Measurements from ENCODE around the gene PLA2G2A.

PLA2G2A gene

GRCh38 chr1:19942088-19942487 lies 37.3 kb downstream of the PLA2G2A start:
- DNase-seq = no peak
- Histone ChIP-seq H3K4me3 (ENCODE audit: low read depth, low read length) (no peak overlapping the region), H3K9me3 (no peaks in the 10 kb centered on the region), H3K27me3 (no peaks in the 10 kb centered on the region), H3K4me1 (no peaks in the 10 kb centered on the region), H3K36me3 (no peaks in the 10 kb centered on the region)
- no peak for TF ChIP-seq CTCF (IDR thresholded peaks at IDR 0.05; ENCODE audit: low read depth, low read length)

GRCh38 chr1:19941206-19941568 lies 38.2 kb downstream of the PLA2G2A start:
- Histone ChIP-seq H3K27me3 (no peaks in the 10 kb centered on the region), H3K4me3 (ENCODE audit: low read depth, low read length) (no peak overlapping the region), H3K36me3 (no peaks in the 10 kb centered on the region), H3K9me3 (no peaks in the 10 kb centered on the region), H3K4me1 (no peaks in the 10 kb centered on the region)
- TF ChIP-seq CTCF (IDR thresholded peaks at IDR 0.05; ENCODE audit: low read depth, low read length) = no peak
- no peak for DNase-seq

GRCh38 chr1:19940486-19941205 lies 38.8 kb downstream of the PLA2G2A start:
- TF ChIP-seq CTCF (IDR thresholded peaks at IDR 0.05; ENCODE audit: low read depth, low read length) = no peak
- Histone ChIP-seq H3K9me3 (no peaks in the 10 kb centered on the region), H3K27me3 (no peaks in the 10 kb centered on the region), H3K4me1 (no peaks in the 10 kb centered on the region), H3K36me3 (no peaks in the 10 kb centered on the region), H3K4me3 (ENCODE audit: low read depth, low read length) (no peak overlapping the region)
- no peak for DNase-seq

GRCh38 chr1:19938472-19938871 lies 40.9 kb downstream of the PLA2G2A start:
- no peak for DNase-seq
- no peak for TF ChIP-seq CTCF (IDR thresholded peaks at IDR 0.05; ENCODE audit: low read depth, low read length)
- Histone ChIP-seq H3K4me3 (ENCODE audit: low read depth, low read length) (no peak overlapping the region), H3K27me3 (no peaks in the 10 kb centered on the region), H3K36me3 (no peaks in the 10 kb centered on the region), H3K4me1 (no peaks in the 10 kb centered on the region), H3K9me3 (no peaks in the 10 kb centered on the region)

GRCh38 chr1:19936061-19936750 lies 43.2 kb downstream of the PLA2G2A start:
- DNase-seq = no peak
- Histone ChIP-seq H3K4me3 (ENCODE audit: low read depth, low read length) (no peak overlapping the region), H3K36me3 (no peaks in the 10 kb centered on the region), H3K9me3 (no peaks in the 10 kb centered on the region), H3K4me1 (no peaks in the 10 kb centered on the region), H3K27me3 (no peaks in the 10 kb centered on the region)
- TF ChIP-seq CTCF (IDR thresholded peaks at IDR 0.05; ENCODE audit: low read depth, low read length) = no peak

- H3K4me3 ChIP-seq (ENCODE audit: low read depth, low read length) = no peak overlapping the region
- DNase-seq = no peak
- no peaks in the 10 kb centered on the region for H3K9me3 ChIP-seq
- no peak for TF ChIP-seq CTCF (IDR thresholded peaks at IDR 0.05; ENCODE audit: low read depth, low read length)
- H3K4me1 ChIP-seq = no peaks in the 10 kb centered on the region
- H3K27me3 ChIP-seq = no peaks in the 10 kb centered on the region
- H3K36me3 ChIP-seq = no peaks in the 10 kb centered on the region
Observed at GRCh38 chr1:19934336-19934735, 45.1 kb downstream of the PLA2G2A start.
